A673 (cell line): ENCODE data around the gene FRMPD4. TPM values are rescaled to one million over a fixed set of nuclear protein-coding genes. Genes with fewer than 3 reads are reported as not detected.

Experiments
- BruUV-seq: library from RNA; stranded (reverse); fragments of 400-500 nt; replicated peaks from 2 replicates; lab custom pipeline; 2021; lab: Mats Ljungman, UMichigan
- CTCF ChIA-PET: fragments of 300-600 bp; sonication (Branson Sonifier 250); formaldehyde crosslinking; loops from one replicate; lab custom pipeline; 2022; ENCODE audit warnings: antibody characterized with exemption; lab: Charles Lee
- POLR2A ChIA-PET: fragments of 300-600 bp; sonication (Branson Sonifier 250); formaldehyde crosslinking; loops from one replicate; lab custom pipeline; 2022; ENCODE audit warnings: antibody characterized with exemption; ENCODE audit not compliant: low non-redundant PET; lab: Charles Lee
- DNase-seq: peaks from one replicate; pipeline ENCODE4 v3.0.0-alpha.2; 2015; ENCODE audit warnings: low spot score
- H3K27ac ChIP-seq: fragments of 200-600 bp; sonication (generic); 2 replicates; pipeline ENCODE4 v1.5.1; 2016; ENCODE audit warnings: mixed run types, low read depth, mild to moderate bottlenecking, mixed read lengths, antibody characterized with exemption, low read length; ENCODE audit not compliant: poor library complexity, severe bottlenecking
- H3K27me3 ChIP-seq: fragments of 200-600 bp; sonication (generic); replicated peaks from 2 replicates; pipeline ENCODE4 v1.6.1; 2017; ENCODE audit warnings: mixed run types, low read depth, mild to moderate bottlenecking, mixed read lengths, antibody characterized with exemption, low read length; ENCODE audit not compliant: insufficient read depth, poor library complexity
- H3K36me3 ChIP-seq: fragments of 200-600 bp; sonication (generic); 2 replicates; pipeline ENCODE4 v1.6.1; 2016; ENCODE audit warnings: mixed run types, mild to moderate bottlenecking, mixed read lengths, antibody characterized with exemption, low read length; ENCODE audit not compliant: insufficient read depth, poor library complexity, severe bottlenecking
- H3K4me1 ChIP-seq: fragments of 200-600 bp; sonication (generic); 2 replicates; pipeline ENCODE4 v1.6.1; 2017; ENCODE audit warnings: mixed run types, mild to moderate bottlenecking, mixed read lengths, antibody characterized with exemption, low read length; ENCODE audit not compliant: insufficient read depth, poor library complexity, severe bottlenecking
- H3K4me3 ChIP-seq: fragments of 200-600 bp; sonication (generic); 2 replicates; pipeline ENCODE4 v1.5.1; 2016; ENCODE audit warnings: low read depth, mixed run types, mild to moderate bottlenecking, mixed read lengths, low read length; ENCODE audit not compliant: poor library complexity, severe bottlenecking
- H3K9me3 ChIP-seq: fragments of 200-600 bp; sonication (generic); 2 replicates; pipeline ENCODE4 v1.6.1; 2016; ENCODE audit warnings: mixed run types, low read depth, mild to moderate bottlenecking, mixed read lengths, antibody characterized with exemption, low read length; ENCODE audit not compliant: poor library complexity, severe bottlenecking
- EZH2 ChIP-seq: fragments of 200-600 bp; sonication (generic); IDR thresholded peaks from 2 replicates; pipeline ENCODE4 v1.6.1; 2017; ENCODE audit warnings: borderline replicate concordance, low read depth, mild to moderate bottlenecking, mixed read lengths, antibody characterized with exemption, low read length; ENCODE audit not compliant: poor library complexity, severe bottlenecking
- intact Hi-C: fragments of 100-400 bp; cut with micrococcal nuclease; formaldehyde crosslinking; loops from one replicate; pipeline ENCODE4 v1.10.0; 2022; ENCODE audit not compliant: unreplicated experiment
- total RNA-seq: library from RNA; stranded (reverse); gene quantifications from 2 replicates; pipeline ENCODE4 v1.2.3, GENCODE V29; 2021
- TF ChIP-seq, protein P1 (sequence below): fragments of 300-800, 200-600 bp; sonication (generic); conservative IDR thresholded peaks from 2 replicates; pipeline ENCODE4 v1.5.1; 2017; ENCODE audit warnings: low read depth, mild to moderate bottlenecking, antibody characterized with exemption, low read length, moderate library complexity, mixed read lengths

Gene FRMPD4
- total RNA-seq, 1 experiment from 2014 or later, result not detected

DNA sequence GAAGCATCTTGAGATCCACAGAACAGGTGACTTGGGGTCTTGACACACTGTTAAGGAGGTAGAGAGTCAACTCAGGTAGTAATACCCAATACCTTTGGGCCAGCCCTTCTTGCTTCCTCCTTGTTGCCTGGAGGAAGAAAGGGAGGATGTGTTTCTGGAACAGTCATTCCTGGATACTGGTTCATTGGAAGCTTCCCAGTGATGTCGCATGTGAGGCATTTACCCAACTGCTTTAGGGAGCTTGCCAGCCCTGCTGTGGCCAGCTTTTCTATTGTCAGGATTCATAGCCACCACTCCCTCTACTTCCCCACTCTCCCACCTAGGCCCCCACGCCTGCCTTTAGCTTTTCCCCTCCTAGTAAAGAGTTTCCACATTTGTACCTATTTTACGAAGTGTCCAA lies 342.7 kb downstream of the FRMPD4 start:
- CTCF ChIA-PET, result no interaction called here
- BruUV-seq, result no TSS peak

DNA sequence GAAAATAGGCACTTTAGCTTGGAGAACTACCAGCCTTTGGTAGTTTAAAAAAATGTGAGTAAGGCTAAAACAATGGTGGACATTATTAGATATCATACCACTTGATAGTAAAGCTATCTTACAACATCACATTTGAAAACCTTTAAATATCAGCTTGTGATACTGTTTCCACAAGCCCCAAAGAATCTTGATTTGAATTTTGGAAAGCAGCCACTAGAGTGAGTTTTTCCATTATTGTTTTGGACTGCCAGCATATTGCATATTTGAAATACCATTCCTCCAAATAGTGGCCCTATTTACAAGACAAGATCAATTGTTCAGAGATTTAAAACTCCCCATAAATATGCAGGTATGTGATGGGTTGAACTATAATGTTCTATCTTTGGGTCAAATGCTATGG lies 349.9 kb downstream of the FRMPD4 start:
- ChIA-PET CTCF (no interaction called here), POLR2A (no interaction called here)
- no peaks in the 10 kb centered on the region for H3K4me1 ChIP-seq
- no peak overlapping the region for H3K27ac ChIP-seq
- no peak overlapping the region for H3K4me3 ChIP-seq
- intact Hi-C loops, result no loop called here
- TF ChIP-seq, protein P1, sequence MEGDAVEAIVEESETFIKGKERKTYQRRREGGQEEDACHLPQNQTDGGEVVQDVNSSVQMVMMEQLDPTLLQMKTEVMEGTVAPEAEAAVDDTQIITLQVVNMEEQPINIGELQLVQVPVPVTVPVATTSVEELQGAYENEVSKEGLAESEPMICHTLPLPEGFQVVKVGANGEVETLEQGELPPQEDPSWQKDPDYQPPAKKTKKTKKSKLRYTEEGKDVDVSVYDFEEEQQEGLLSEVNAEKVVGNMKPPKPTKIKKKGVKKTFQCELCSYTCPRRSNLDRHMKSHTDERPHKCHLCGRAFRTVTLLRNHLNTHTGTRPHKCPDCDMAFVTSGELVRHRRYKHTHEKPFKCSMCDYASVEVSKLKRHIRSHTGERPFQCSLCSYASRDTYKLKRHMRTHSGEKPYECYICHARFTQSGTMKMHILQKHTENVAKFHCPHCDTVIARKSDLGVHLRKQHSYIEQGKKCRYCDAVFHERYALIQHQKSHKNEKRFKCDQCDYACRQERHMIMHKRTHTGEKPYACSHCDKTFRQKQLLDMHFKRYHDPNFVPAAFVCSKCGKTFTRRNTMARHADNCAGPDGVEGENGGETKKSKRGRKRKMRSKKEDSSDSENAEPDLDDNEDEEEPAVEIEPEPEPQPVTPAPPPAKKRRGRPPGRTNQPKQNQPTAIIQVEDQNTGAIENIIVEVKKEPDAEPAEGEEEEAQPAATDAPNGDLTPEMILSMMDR, result no peak
- TF ChIP-seq EZH2, result no peak
- H3K9me3 ChIP-seq, result no peaks in the 10 kb centered on the region
- H3K27me3 ChIP-seq, result no peaks in the 10 kb centered on the region
- no peaks in the 10 kb centered on the region for H3K36me3 ChIP-seq
- no peak for DNase-seq
- BruUV-seq, result no TSS peak

More for the DNA sequence above, 342.7 kb downstream of the FRMPD4 start:
- intact Hi-C loops, result no loop called here
- Histone ChIP-seq H3K9me3 (no peaks in the 10 kb centered on the region), H3K27me3 (no peaks in the 10 kb centered on the region), H3K27ac (no peak overlapping the region), H3K4me1 (no peaks in the 10 kb centered on the region), H3K4me3 (no peak overlapping the region), H3K36me3 (no peaks in the 10 kb centered on the region)
- POLR2A ChIA-PET, result no interaction called here
- DNase-seq, result no peak
- TF ChIP-seq EZH2, result no peak
- TF ChIP-seq, protein P1, result no peak

- Histone ChIP-seq H3K36me3 (no peaks in the 10 kb centered on the region), H3K27ac (no peak overlapping the region), H3K9me3 (no peaks in the 10 kb centered on the region), H3K4me3 (no peak overlapping the region), H3K27me3 (no peaks in the 10 kb centered on the region), H3K4me1 (no peaks in the 10 kb centered on the region)
- ChIA-PET CTCF (no interaction called here), POLR2A (no interaction called here)
- no TSS peak for BruUV-seq
- TF ChIP-seq EZH2, result no peak
- TF ChIP-seq, protein P1, result no peak
- no peak for DNase-seq
- intact Hi-C loops, result no loop called here
Observed at GRCh38 chrX:12488771-12489170, 350.5 kb downstream of the FRMPD4 start.
